A673 (cell line): ENCODE measurements around the gene DAB1. TPM values are rescaled to one million over a fixed set of nuclear protein-coding genes. Genes with fewer than 3 reads are reported as not detected.

ENCODE experiments used
- BruUV-seq: library from RNA; stranded (reverse); fragments of 400-500 nt; replicated peaks from 2 replicates; lab custom pipeline; 2021; lab: Mats Ljungman, UMichigan
- CTCF ChIA-PET: fragments of 300-600 bp; sonication (Branson Sonifier 250); formaldehyde crosslinking; loops from one replicate; lab custom pipeline; 2022; ENCODE audit warnings: antibody characterized with exemption; lab: Charles Lee
- POLR2A ChIA-PET: fragments of 300-600 bp; sonication (Branson Sonifier 250); formaldehyde crosslinking; loops from one replicate; lab custom pipeline; 2022; ENCODE audit warnings: antibody characterized with exemption; ENCODE audit not compliant: low non-redundant PET; lab: Charles Lee
- DNase-seq: peaks from one replicate; pipeline ENCODE4 v3.0.0-alpha.2; 2015; ENCODE audit warnings: low spot score
- H3K27ac ChIP-seq: fragments of 200-600 bp; sonication (generic); 2 replicates; pipeline ENCODE4 v1.5.1; 2016; ENCODE audit warnings: mixed run types, low read depth, mild to moderate bottlenecking, mixed read lengths, antibody characterized with exemption, low read length; ENCODE audit not compliant: poor library complexity, severe bottlenecking
- H3K27me3 ChIP-seq: fragments of 200-600 bp; sonication (generic); replicated peaks from 2 replicates; pipeline ENCODE4 v1.6.1; 2017; ENCODE audit warnings: mixed run types, low read depth, mild to moderate bottlenecking, mixed read lengths, antibody characterized with exemption, low read length; ENCODE audit not compliant: insufficient read depth, poor library complexity
- H3K36me3 ChIP-seq: fragments of 200-600 bp; sonication (generic); 2 replicates; pipeline ENCODE4 v1.6.1; 2016; ENCODE audit warnings: mixed run types, mild to moderate bottlenecking, mixed read lengths, antibody characterized with exemption, low read length; ENCODE audit not compliant: insufficient read depth, poor library complexity, severe bottlenecking
- H3K4me1 ChIP-seq: fragments of 200-600 bp; sonication (generic); 2 replicates; pipeline ENCODE4 v1.6.1; 2017; ENCODE audit warnings: mixed run types, mild to moderate bottlenecking, mixed read lengths, antibody characterized with exemption, low read length; ENCODE audit not compliant: insufficient read depth, poor library complexity, severe bottlenecking
- H3K4me3 ChIP-seq: fragments of 200-600 bp; sonication (generic); 2 replicates; pipeline ENCODE4 v1.5.1; 2016; ENCODE audit warnings: low read depth, mixed run types, mild to moderate bottlenecking, mixed read lengths, low read length; ENCODE audit not compliant: poor library complexity, severe bottlenecking
- H3K9me3 ChIP-seq: fragments of 200-600 bp; sonication (generic); 2 replicates; pipeline ENCODE4 v1.6.1; 2016; ENCODE audit warnings: mixed run types, low read depth, mild to moderate bottlenecking, mixed read lengths, antibody characterized with exemption, low read length; ENCODE audit not compliant: poor library complexity, severe bottlenecking
- CTCF ChIP-seq: fragments of 300-800, 200-600 bp; sonication (generic); conservative IDR thresholded peaks from 2 replicates; pipeline ENCODE4 v1.5.1; 2017; ENCODE audit warnings: low read depth, mild to moderate bottlenecking, antibody characterized with exemption, low read length, moderate library complexity, mixed read lengths
- EZH2 ChIP-seq: fragments of 200-600 bp; sonication (generic); IDR thresholded peaks from 2 replicates; pipeline ENCODE4 v1.6.1; 2017; ENCODE audit warnings: borderline replicate concordance, low read depth, mild to moderate bottlenecking, mixed read lengths, antibody characterized with exemption, low read length; ENCODE audit not compliant: poor library complexity, severe bottlenecking
- intact Hi-C: fragments of 100-400 bp; cut with micrococcal nuclease; formaldehyde crosslinking; loops from one replicate; pipeline ENCODE4 v1.10.0; 2022; ENCODE audit not compliant: unreplicated experiment
- total RNA-seq: library from RNA; stranded (reverse); gene quantifications from 2 replicates; pipeline ENCODE4 v1.2.3, GENCODE V29; 2021

The DAB1 gene
- total RNA-seq, 1 experiment from 2014 or later: 112 TPM

- H3K4me1 ChIP-seq: no peaks in the 10 kb centered on the region
- no TSS peak for BruUV-seq
- POLR2A ChIA-PET: no interaction called here
- no peak for DNase-seq
- H3K27me3 ChIP-seq: no peaks in the 10 kb centered on the region
- CTCF ChIA-PET: no interaction called here
- H3K9me3 ChIP-seq: no peaks in the 10 kb centered on the region
- H3K27ac ChIP-seq: no peak overlapping the region
- H3K36me3 ChIP-seq: no peaks in the 10 kb centered on the region
- TF ChIP-seq EZH2: no peak
- TF ChIP-seq CTCF: no peak
- no peak overlapping the region for H3K4me3 ChIP-seq
- intact Hi-C loops: no loop called here
These were observed 330.7 kb downstream of the DAB1 start for GRCh38 chr1:57093122-57093521.

GRCh38 chr1:57091642-57092041 lies 332.2 kb downstream of the DAB1 start:
- ChIA-PET POLR2A (no interaction called here), CTCF (no interaction called here)
- intact Hi-C loops: no loop called here
- no TSS peak for BruUV-seq
- Histone ChIP-seq H3K36me3 (no peaks in the 10 kb centered on the region), H3K4me1 (no peaks in the 10 kb centered on the region), H3K4me3 (no peak overlapping the region), H3K27ac (no peak overlapping the region), H3K9me3 (no peaks in the 10 kb centered on the region), H3K27me3 (no peaks in the 10 kb centered on the region)
- no peak for TF ChIP-seq EZH2
- no peak for TF ChIP-seq CTCF
- DNase-seq: no peak

- Histone ChIP-seq H3K36me3 (no peaks in the 10 kb centered on the region), H3K9me3 (no peaks in the 10 kb centered on the region), H3K4me1 (no peaks in the 10 kb centered on the region), H3K27me3 (no peaks in the 10 kb centered on the region), H3K4me3 (no peak overlapping the region), H3K27ac (no peak overlapping the region)
- ChIA-PET POLR2A (no interaction called here), CTCF (no interaction called here)
- no peak for DNase-seq
- no peak for TF ChIP-seq EZH2
- no TSS peak for BruUV-seq
- intact Hi-C loops: no loop called here
These were observed 334.0 kb downstream of the DAB1 start for GRCh38 chr1:57089855-57090254.

- no peak for TF ChIP-seq EZH2
- TF ChIP-seq CTCF: no peak
- H3K27me3 ChIP-seq: no peaks in the 10 kb centered on the region
- intact Hi-C loops: no loop called here
- BruUV-seq: no TSS peak
- ChIA-PET POLR2A (no interaction called here), CTCF (no interaction called here)
- H3K36me3 ChIP-seq: no peaks in the 10 kb centered on the region
- no peak overlapping the region for H3K4me3 ChIP-seq
- DNase-seq: no peak
- no peaks in the 10 kb centered on the region for H3K9me3 ChIP-seq
- no peaks in the 10 kb centered on the region for H3K4me1 ChIP-seq
- no peak overlapping the region for H3K27ac ChIP-seq
These were observed 334.6 kb downstream of the DAB1 start for GRCh38 chr1:57089221-57089620.
